A549 (cell line): ENCODE results near the gene MAGEH1.

Experiments
- BHLHE40 ChIP-seq: IDR thresholded peaks from 2 replicates; pipeline ENCODE4 v1.6.1; 2012; ENCODE audit warnings: low read depth, low read length, inconsistent platforms
- CHD2 ChIP-seq: fragments of 150-350 bp; IDR thresholded peaks from 2 replicates; pipeline ENCODE4 v1.6.1; 2014; ENCODE audit warnings: low read length; ENCODE audit not compliant: partially characterized antibody
- EHF ChIP-seq: fragments of 250-450 bp; sonication (Bioruptor Pico); IDR thresholded peaks from 2 replicates; pipeline ENCODE4 v1.5.0; 2020; ENCODE audit warnings: mild to moderate bottlenecking
- KDM5A ChIP-seq: fragments of 200-600 bp; sonication (generic); IDR thresholded peaks from 2 replicates; pipeline ENCODE4 v1.6.1; 2016; ENCODE audit warnings: antibody characterized with exemption, mild to moderate bottlenecking
- MAZ ChIP-seq: fragments of 150-350 bp; IDR thresholded peaks from 2 replicates; pipeline ENCODE4 v1.6.1; 2014; ENCODE audit warnings: antibody characterized with exemption, low read depth, low read length, borderline replicate concordance
- MYC ChIP-seq: IDR thresholded peaks from 2 replicates; pipeline ENCODE4 v1.6.1; 2012; ENCODE audit warnings: mild to moderate bottlenecking, inconsistent platforms, low read length, improper control_type of control experiment, borderline replicate concordance
- NR3C1 ChIP-seq: fragments of >200 bp; sonication (Bioruptor Twin); formaldehyde crosslinking; IDR thresholded peaks from 3 replicates; pipeline ENCODE4 v1.6.1; 2017
- PBX3 ChIP-seq: IDR thresholded peaks from 2 replicates; pipeline ENCODE4 v1.6.1; 2012
- POLR2A ChIP-seq: IDR thresholded peaks from 2 replicates; pipeline ENCODE4 v1.6.1; 2012; ENCODE audit warnings: mild to moderate bottlenecking, low read length
- RFX5 ChIP-seq: fragments of 450-650 bp; IDR thresholded peaks from 2 replicates; pipeline ENCODE4 v1.7.1; 2014; ENCODE audit warnings: antibody characterized with exemption, mild to moderate bottlenecking, moderate library complexity
- SMC3 ChIP-seq: fragments of >200 bp; sonication (Bioruptor Twin); formaldehyde crosslinking; IDR thresholded peaks from 3 replicates; pipeline ENCODE4 v1.6.1; 2018; ENCODE audit warnings: inconsistent platforms
- TF ChIP-seq, protein P1 (sequence below): fragments of >200 bp; sonication (Bioruptor Twin); formaldehyde crosslinking; IDR thresholded peaks from 3 replicates; pipeline ENCODE4 v1.5.1; 2016
- TF ChIP-seq, protein P2 (sequence below): IDR thresholded peaks from 2 replicates; pipeline ENCODE4 v1.6.1; 2012
- TF ChIP-seq, protein P3 (sequence below): fragments of 200-600 bp; sonication (generic); IDR thresholded peaks from 2 replicates; pipeline ENCODE4 v1.6.1; 2016; ENCODE audit warnings: antibody characterized with exemption, mild to moderate bottlenecking, moderate library complexity

GRCh38 chrX:55450259-55450658 is 1.7 kb upstream of the MAGEH1 start:
- TF ChIP-seq, protein P1, sequence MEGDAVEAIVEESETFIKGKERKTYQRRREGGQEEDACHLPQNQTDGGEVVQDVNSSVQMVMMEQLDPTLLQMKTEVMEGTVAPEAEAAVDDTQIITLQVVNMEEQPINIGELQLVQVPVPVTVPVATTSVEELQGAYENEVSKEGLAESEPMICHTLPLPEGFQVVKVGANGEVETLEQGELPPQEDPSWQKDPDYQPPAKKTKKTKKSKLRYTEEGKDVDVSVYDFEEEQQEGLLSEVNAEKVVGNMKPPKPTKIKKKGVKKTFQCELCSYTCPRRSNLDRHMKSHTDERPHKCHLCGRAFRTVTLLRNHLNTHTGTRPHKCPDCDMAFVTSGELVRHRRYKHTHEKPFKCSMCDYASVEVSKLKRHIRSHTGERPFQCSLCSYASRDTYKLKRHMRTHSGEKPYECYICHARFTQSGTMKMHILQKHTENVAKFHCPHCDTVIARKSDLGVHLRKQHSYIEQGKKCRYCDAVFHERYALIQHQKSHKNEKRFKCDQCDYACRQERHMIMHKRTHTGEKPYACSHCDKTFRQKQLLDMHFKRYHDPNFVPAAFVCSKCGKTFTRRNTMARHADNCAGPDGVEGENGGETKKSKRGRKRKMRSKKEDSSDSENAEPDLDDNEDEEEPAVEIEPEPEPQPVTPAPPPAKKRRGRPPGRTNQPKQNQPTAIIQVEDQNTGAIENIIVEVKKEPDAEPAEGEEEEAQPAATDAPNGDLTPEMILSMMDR, result no peak
- TF ChIP-seq POLR2A (no peak), BHLHE40 (no peak), MYC (no peak), KDM5A (no peak), RFX5 (no peak), SMC3 (0 out of 3 replicates have a peak, but pooled peaks have one; percentile 14), EHF (CRISPR knock-in tag) (no peak), CHD2 (no peak), MAZ (no peak), NR3C1 (no peak), PBX3 (no peak)
- TF ChIP-seq, protein P2, sequence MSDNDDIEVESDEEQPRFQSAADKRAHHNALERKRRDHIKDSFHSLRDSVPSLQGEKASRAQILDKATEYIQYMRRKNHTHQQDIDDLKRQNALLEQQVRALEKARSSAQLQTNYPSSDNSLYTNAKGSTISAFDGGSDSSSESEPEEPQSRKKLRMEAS, result no peak
- TF ChIP-seq, protein P3, sequence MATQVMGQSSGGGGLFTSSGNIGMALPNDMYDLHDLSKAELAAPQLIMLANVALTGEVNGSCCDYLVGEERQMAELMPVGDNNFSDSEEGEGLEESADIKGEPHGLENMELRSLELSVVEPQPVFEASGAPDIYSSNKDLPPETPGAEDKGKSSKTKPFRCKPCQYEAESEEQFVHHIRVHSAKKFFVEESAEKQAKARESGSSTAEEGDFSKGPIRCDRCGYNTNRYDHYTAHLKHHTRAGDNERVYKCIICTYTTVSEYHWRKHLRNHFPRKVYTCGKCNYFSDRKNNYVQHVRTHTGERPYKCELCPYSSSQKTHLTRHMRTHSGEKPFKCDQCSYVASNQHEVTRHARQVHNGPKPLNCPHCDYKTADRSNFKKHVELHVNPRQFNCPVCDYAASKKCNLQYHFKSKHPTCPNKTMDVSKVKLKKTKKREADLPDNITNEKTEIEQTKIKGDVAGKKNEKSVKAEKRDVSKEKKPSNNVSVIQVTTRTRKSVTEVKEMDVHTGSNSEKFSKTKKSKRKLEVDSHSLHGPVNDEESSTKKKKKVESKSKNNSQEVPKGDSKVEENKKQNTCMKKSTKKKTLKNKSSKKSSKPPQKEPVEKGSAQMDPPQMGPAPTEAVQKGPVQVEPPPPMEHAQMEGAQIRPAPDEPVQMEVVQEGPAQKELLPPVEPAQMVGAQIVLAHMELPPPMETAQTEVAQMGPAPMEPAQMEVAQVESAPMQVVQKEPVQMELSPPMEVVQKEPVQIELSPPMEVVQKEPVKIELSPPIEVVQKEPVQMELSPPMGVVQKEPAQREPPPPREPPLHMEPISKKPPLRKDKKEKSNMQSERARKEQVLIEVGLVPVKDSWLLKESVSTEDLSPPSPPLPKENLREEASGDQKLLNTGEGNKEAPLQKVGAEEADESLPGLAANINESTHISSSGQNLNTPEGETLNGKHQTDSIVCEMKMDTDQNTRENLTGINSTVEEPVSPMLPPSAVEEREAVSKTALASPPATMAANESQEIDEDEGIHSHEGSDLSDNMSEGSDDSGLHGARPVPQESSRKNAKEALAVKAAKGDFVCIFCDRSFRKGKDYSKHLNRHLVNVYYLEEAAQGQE, result no peak
